Body of pancreas (tissue), 4 donors: ENCODE measurements around the gene PPP2R2B.

Experiments
- CTCF ChIP-seq, 7 experiments: fragments of 450-650 bp in 4 of 7; fragments of 200-600 bp in 3 of 7; sonication (generic) in 3 of 7; IDR thresholded peaks; one replicate each; pipeline ENCODE4 v1.5.1; 2016 to 2019; ENCODE audit warnings: antibody characterized with exemption in 7 of 7
- POLR2A ChIP-seq, 3 donors: fragments of 450-650 bp; IDR thresholded peaks; one replicate each; pipeline ENCODE4 v1.6.1; 2016; ENCODE audit warnings: antibody characterized with exemption in 3 of 3, mild to moderate bottlenecking in 2 of 3

- TF ChIP-seq CTCF (IDR thresholded peaks at IDR 0.05) (no peak), POLR2A (IDR thresholded peaks at IDR 0.05) (no peak)
These were observed 171.2 kb downstream of the PPP2R2B start for GRCh38 chr5:146707316-146707715.
